WTC11 (cell line): ENCODE measurements around the gene POLD3.

Experiments used
- CTCF ChIP-seq: fragments of 200-600 bp; IDR thresholded peaks from 2 replicates; pipeline ENCODE4 v1.8.0; 2022; ENCODE audit warnings: antibody characterized with exemption
- MAX ChIP-seq: sonication (generic); formaldehyde crosslinking; IDR thresholded peaks from 2 replicates; pipeline ENCODE4 v1.8.0; 2022; ENCODE audit warnings: mild to moderate bottlenecking, missing genetic modification reagents
- MXD4 ChIP-seq: fragments of 250-450 bp; sonication (Bioruptor Pico); IDR thresholded peaks from 2 replicates; pipeline ENCODE4 v1.8.0; 2021; ENCODE audit warnings: mild to moderate bottlenecking, moderate library complexity, borderline replicate concordance

- TF ChIP-seq CTCF = no peak
- no peak for TF ChIP-seq MAX (CRISPR knock-in tag)
- TF ChIP-seq MXD4 = no peak
Observed at GRCh38 chr11:74626130-74626529, 33.7 kb downstream of the POLD3 start.
